Keratinocyte (primary cell): ENCODE results near the gene HIGD2A. TPM values are rescaled to one million over a fixed set of nuclear protein-coding genes. Genes with fewer than 3 reads are reported as not detected.

Source experiments
- DNase-seq: peaks from one replicate; pipeline ENCODE4 v3.0.0-alpha.2; 2011; ENCODE audit warnings: low read depth, missing footprints, low spot score
- FAIRE-seq: peaks from 2 replicates; lab custom pipeline; 2011; peaks lifted over from hg19 to GRCh38; lab: Jason Lieb, UNC
- H2AFZ ChIP-seq: 2 replicates; pipeline ENCODE4 v1.6.0; 2012; ENCODE audit warnings: low read length, control low read depth, inconsistent platforms; ENCODE audit not compliant: control insufficient read depth
- H3K27ac ChIP-seq: 2 replicates; pipeline ENCODE4 v1.5.1; 2011; ENCODE audit warnings: low read length; ENCODE audit not compliant: control insufficient read depth, insufficient read depth
- H3K27me3 ChIP-seq: 3 replicates; pipeline ENCODE4 v1.6.0; 2011; ENCODE audit warnings: low read length; ENCODE audit not compliant: control insufficient read depth, insufficient read depth; ENCODE audit errors: extremely low read depth
- H3K36me3 ChIP-seq, 2 experiments: 2 replicates in 1 of 2; 3 replicates in 1 of 2; pipeline ENCODE4 v1.5.1; 2011; ENCODE audit warnings: low read length in 2 of 2, mild to moderate bottlenecking in 1 of 2; ENCODE audit not compliant: control insufficient read depth in 2 of 2, insufficient read depth in 2 of 2; ENCODE audit errors: extremely low read depth in 1 of 2
- H3K4me1 ChIP-seq: 3 replicates; pipeline ENCODE4 v1.5.1; 2011; ENCODE audit warnings: low read length; ENCODE audit not compliant: control insufficient read depth, insufficient read depth; ENCODE audit errors: extremely low read depth
- H3K4me2 ChIP-seq: 3 replicates; pipeline ENCODE4 v1.6.0; 2011; ENCODE audit warnings: low read depth, low read length; ENCODE audit not compliant: control insufficient read depth, insufficient read depth; ENCODE audit errors: extremely low read depth
- H3K4me3 ChIP-seq, 3 experiments: fragments of 200-600 bp in 1 of 3; sonication (generic) in 1 of 3; 2 replicates in 2 of 3; 3 replicates in 1 of 3; pipeline ENCODE4 v1.5.1; 2011 to 2016; ENCODE audit warnings: low read length in 3 of 3, mild to moderate bottlenecking in 3 of 3, control low read depth in 2 of 3, inconsistent platforms in 1 of 3, low read depth in 1 of 3, mixed read lengths in 1 of 3, mixed run types in 1 of 3, moderate library complexity in 1 of 3; ENCODE audit not compliant: control insufficient read depth in 2 of 3, insufficient read depth in 2 of 3; ENCODE audit errors: extremely low read depth in 1 of 3
- H3K79me2 ChIP-seq: 2 replicates; pipeline ENCODE4 v1.6.0; 2012; ENCODE audit warnings: low read length; ENCODE audit not compliant: control insufficient read depth, insufficient read depth
- H3K9ac ChIP-seq: 3 replicates; pipeline ENCODE4 v1.6.0; 2011; ENCODE audit warnings: low read length; ENCODE audit not compliant: control insufficient read depth, insufficient read depth; ENCODE audit errors: extremely low read depth
- H3K9me1 ChIP-seq: 3 replicates; pipeline ENCODE4 v1.6.0; 2011; ENCODE audit warnings: low read length; ENCODE audit not compliant: control insufficient read depth, insufficient read depth; ENCODE audit errors: extremely low read depth
- H3K9me3 ChIP-seq: 2 replicates; pipeline ENCODE4 v1.5.1; 2012; ENCODE audit warnings: low read depth, low read length; ENCODE audit not compliant: control insufficient read depth
- H4K20me1 ChIP-seq: 3 replicates; pipeline ENCODE4 v1.6.0; 2011; ENCODE audit warnings: low read length; ENCODE audit not compliant: control insufficient read depth, insufficient read depth; ENCODE audit errors: extremely low read depth
- CTCF ChIP-seq, 3 experiments: IDR thresholded peaks in 1 of 3; conservative IDR thresholded peaks in 1 of 3; optimal IDR thresholded peaks in 1 of 3; 2 replicates in 2 of 3; 3 replicates in 1 of 3; pipeline versions ENCODE3 to v1.5.1; 2011; ENCODE audit warnings: low read length in 3 of 3, mild to moderate bottlenecking in 3 of 3, moderate library complexity in 2 of 3, control low read depth in 1 of 3, inconsistent platforms in 1 of 3; ENCODE audit not compliant: insufficient read depth in 2 of 3; ENCODE audit errors: extremely low read depth in 1 of 3
- EZH2 ChIP-seq: IDR thresholded peaks from one replicate; pipeline ENCODE4 v1.6.1; 2012; ENCODE audit warnings: inconsistent platforms, mild to moderate bottlenecking, low read length, moderate library complexity
- dilution Hi-C: fragments of 300-500 bp; cut with MboI; formaldehyde crosslinking; loops from one replicate; pipeline ENCODE4 v1.7.0; 2020; ENCODE audit warnings: low sequenced_read_pairs; ENCODE audit not compliant: extremely low pct_ligation_motif_present
- polyA plus RNA-seq, 5 experiments: library from polyadenylated mRNA; depleted of rRNA in 3 of 5; stranded (reverse) in 3 of 5; stranded (forward) in 1 of 5; unstranded in 1 of 5; fragments of >200 nt; gene quantifications; 1 replicate in 1 of 5; 2 replicates in 3 of 5; 3 replicates in 1 of 5; pipeline versions ENCODE4 v1.2.1 to v1.2.3, GENCODE V29; 2011 to 2012; ENCODE audit warnings: missing spikeins in 2 of 5, low read depth in 1 of 5, low replicate concordance in 1 of 5

Gene HIGD2A
- polyA plus RNA-seq, 1 donor (not counting 4 experiments of a cell fraction or from before 2014, with no cell fraction given), result 74.6 TPM

GRCh38 chr5:176400382-176401156 is 12.0 kb downstream of the HIGD2A start:
- Histone ChIP-seq H3K27me3 (no peaks in the 10 kb centered on the region), H3K9me3 (no peaks in the 10 kb centered on the region), H3K79me2 (peaks cover 58% of the 10 kb centered on the region), H4K20me1 (no peaks in the 10 kb centered on the region), H3K4me1 (peaks cover 34% of the 10 kb centered on the region), H3K4me3 (peak overlapping the region in 2 of 3 experiments; percentile 26 to 32), H3K9me1 (no peaks in the 10 kb centered on the region), H3K27ac (peak overlapping the region; percentile 68), H3K36me3 (peaks cover 27 to 36% of the 10 kb centered on the region in 2 experiments), H3K4me2 (peak overlapping the region; percentile 77), H3K9ac (peak overlapping the region; percentile 62), H2AFZ (no peak overlapping the region)
- FAIRE-seq (peak; percentile 93), DNase-seq (no peak)
- dilution Hi-C loops, result no loop called here
- TF ChIP-seq EZH2, result no peak
- peak in 1 of 3 experiments; percentile 5 for TF ChIP-seq CTCF (optimal IDR thresholded peaks at IDR 0.05 in 1 of 3, IDR thresholded peaks at IDR 0.05 in 1 of 3, conservative IDR thresholded peaks at IDR 0.05 in 1 of 3; ENCODE audit: extremely low read depth in 1 of 3, insufficient read depth in 2 of 3, low read length in 3 of 3)

DNA sequence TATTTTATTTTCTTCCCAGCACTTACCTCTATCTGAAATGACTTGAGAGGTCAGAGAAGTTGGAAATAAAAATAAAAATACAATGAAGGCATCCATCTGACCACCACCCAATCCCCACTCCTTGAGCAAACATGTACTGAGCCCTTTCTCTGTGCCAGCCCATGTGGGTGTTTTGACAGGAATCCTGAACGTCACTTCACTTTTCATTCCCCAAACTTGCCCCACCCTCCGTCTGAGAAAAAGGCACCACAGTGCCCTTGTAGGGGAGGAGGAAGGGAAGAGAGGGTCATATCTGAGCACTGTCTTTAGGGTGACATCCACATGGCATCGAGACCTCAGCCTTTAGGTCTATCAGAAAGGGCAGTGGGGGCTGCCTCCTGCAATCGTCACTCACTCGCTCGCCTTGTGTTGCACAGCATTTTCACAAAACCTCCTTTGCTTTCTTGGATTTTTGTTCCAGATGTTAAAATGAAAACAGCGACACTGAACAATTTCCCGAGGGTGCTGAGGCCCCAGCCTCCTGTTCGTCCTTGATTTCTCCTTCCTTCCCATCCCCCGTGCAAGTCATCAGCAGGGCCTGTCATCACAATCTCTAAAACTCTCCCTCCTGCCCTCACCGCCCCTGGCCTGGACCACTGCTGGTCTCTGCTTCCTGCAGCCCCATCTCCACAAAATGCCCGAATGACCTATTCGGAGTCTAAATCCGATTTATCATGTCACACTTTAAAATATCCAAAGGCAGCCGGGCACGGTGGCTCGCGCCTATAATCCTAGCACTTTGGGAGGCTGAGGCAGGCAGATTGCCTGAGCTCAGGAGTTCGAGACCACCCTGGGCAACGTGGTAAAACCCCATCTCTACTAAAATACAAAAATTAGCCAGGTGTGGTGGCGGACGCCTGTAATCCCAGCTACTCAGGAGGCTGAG is 13.0 kb downstream of the HIGD2A start:
- H3K9ac ChIP-seq, result peak overlapping the region; percentile 62
- H3K9me3 ChIP-seq, result no peaks in the 10 kb centered on the region
- H3K9me1 ChIP-seq, result no peaks in the 10 kb centered on the region
- H3K4me1 ChIP-seq, result peaks cover 34% of the 10 kb centered on the region
- H3K27me3 ChIP-seq, result no peaks in the 10 kb centered on the region
- H4K20me1 ChIP-seq, result no peaks in the 10 kb centered on the region
- peak overlapping the region; percentile 77 for H3K4me2 ChIP-seq
- no peak overlapping the region for H2AFZ ChIP-seq
- FAIRE-seq, result no peak
- peak overlapping the region in 1 of 3 experiments; percentile 26 for H3K4me3 ChIP-seq
- H3K27ac ChIP-seq, result peak overlapping the region; percentile 68
- DNase-seq, result no peak
- peaks cover 61% of the 10 kb centered on the region for H3K79me2 ChIP-seq
- H3K36me3 ChIP-seq, result peaks cover 34% of the 10 kb centered on the region in 2 experiments
- TF ChIP-seq EZH2 (no peak), CTCF (optimal IDR thresholded peaks at IDR 0.05 in 1 of 3, IDR thresholded peaks at IDR 0.05 in 1 of 3, conservative IDR thresholded peaks at IDR 0.05 in 1 of 3; ENCODE audit: extremely low read depth in 1 of 3, insufficient read depth in 2 of 3, low read length in 3 of 3) (no peak)
- dilution Hi-C loops, result no loop called here
